Glomerular visceral epithelial cell (primary cell): ENCODE results near the gene MICOS13.

Source experiments
- DNase-seq: peaks from one replicate; pipeline ENCODE4 v3.0.0-alpha.2; 2016; ENCODE audit errors: extremely low spot score

MICOS13 gene

DNA sequence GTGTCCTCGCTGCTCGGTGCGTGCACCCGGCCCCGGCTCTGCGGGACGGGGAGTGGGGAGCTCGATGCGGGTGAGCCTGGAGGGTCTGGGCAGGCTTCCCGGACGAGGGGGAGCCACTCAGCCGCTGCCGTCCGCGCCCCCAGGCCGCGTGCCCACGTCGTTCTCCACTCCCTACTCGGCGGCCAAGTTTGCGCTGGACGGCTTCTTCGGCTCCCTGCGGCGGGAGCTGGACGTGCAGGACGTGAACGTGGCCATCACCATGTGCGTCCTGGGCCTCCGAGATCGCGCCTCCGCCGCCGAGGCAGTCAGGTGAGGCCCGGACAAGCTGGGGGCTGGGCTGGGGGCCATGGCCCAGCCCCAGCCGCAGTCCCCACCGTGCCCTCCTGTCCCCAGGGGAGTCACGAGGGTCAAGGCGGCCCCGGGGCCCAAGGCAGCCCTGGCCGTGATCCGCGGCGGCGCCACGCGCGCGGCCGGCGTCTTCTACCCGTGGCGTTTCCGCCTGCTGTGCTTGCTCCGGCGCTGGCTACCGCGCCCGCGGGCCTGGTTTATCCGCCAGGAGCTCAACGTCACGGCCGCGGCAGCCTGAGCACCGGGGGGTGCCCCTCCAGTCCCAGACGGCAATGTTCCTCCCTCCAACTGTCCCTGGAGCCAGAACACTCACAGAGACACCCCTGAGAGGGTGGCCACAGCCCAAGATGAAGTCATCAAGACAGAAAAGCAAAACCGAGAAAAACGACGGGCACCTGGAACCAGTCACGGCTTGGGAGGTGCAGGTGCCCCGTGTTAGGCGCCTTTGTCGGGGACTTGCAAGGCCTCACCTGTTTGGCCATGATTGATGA is 7.3 kb upstream of the MICOS13 start:
- DNase-seq: no peak

DNA sequence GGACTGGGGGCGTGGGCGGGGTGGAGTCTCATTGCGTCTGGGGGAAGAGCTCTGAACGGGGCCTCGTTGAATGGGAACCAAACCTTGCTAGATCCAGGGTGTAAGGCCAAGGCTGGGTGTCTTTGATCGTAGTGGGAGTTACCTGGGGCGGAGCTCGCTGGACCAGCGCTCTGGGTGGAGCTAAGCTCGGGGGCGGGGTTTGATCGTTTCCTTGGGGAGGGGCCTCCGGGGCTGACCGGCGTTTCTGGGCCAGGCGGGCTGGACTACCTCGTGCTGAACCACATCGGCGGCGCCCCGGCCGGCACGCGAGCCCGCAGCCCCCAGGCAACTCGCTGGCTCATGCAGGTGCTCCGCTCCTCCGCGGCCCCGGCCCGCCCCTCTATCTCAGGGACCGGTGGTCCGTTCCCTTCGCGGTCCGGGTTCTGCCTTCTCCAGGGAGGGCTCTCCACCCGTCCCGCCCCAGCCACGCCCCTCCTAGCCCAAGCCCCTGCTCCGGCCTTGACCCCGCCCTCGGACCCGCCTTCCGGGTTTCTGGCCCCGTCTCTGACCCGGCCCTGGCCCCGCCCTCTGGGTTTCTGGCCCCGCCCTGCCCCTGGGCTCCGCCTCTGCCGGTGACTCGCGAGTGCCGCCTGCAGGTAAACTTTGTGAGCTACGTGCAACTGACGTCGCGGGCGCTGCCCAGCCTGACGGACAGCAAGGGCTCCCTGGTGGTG is 6.5 kb upstream of the MICOS13 start:
- peak; percentile 97 for DNase-seq

DNA sequence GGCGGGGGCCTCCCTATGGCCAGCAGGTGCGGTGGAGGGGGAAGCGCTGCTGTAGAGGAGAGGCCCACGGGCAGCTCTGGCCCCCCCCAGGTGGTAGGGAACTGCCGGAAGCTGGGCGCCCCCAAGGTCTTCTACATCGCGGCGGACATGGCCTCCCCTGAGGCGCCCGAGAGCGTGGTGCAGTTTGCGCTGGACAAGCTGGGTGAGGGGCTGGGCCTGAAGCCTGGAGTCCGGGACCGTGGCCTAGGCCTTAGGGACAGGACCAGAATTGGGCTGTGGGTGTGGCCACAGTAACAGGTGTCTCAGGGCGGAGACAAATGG is 6.0 kb upstream of the MICOS13 start:
- DNase-seq: no peak

DNA sequence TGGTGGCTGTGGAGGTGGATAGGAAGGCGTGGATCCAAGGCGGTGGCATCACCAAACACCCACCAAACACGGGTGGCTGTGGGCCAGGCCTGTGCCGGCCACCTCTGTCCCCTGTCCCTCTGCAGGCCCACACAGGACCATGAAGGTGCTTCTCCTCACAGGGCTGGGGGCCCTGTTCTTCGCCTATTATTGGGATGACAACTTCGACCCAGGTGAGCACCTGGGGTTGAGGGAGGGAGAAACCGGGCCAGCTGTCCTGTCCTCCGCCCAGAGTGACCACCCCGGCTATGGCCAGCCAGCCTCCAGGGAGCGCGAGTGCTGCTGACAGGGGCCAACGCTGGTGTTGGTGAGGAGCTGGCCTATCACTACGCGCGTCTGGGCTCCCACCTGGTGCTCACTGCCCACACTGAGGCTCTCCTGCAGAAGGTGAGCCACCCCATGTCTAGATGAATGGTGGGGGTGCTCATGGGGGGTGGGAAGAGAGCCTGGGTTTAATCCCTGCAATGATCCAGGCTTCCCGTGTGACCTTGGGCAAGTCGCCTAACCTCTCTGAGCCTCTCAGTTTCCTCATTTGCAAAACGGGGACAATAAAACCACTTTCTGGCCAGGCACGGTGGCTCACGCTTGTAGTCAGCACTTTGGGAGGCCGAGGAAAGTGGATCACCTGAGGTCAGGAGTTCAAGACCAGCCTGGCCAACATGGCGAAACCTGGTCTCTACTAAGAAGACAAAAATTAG is 4.5 kb upstream of the MICOS13 start:
- DNase-seq: no peak

- no peak for DNase-seq
Observed at GRCh38 chr19:5683177-5683886, 3.0 kb upstream of the MICOS13 start.

DNA sequence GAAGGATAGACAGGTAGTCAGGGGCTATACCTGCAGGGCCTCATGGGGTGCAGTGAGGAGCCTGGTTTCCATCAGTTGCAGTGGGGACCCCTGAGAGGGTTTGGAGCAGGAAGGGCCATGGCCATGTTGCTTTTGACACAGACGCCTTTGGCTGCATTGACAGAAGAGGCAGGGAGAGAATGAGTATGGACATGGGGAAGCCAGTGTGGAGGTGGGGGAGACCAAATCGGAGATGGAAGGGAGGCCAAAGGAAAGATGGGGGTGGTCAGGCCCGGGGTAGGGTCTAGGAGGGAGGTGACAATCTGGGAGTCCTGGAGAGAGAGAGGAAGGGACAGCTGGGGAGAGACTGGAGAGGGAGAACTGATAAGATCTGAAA is 1.8 kb upstream of the MICOS13 start:
- no peak for DNase-seq

DNA sequence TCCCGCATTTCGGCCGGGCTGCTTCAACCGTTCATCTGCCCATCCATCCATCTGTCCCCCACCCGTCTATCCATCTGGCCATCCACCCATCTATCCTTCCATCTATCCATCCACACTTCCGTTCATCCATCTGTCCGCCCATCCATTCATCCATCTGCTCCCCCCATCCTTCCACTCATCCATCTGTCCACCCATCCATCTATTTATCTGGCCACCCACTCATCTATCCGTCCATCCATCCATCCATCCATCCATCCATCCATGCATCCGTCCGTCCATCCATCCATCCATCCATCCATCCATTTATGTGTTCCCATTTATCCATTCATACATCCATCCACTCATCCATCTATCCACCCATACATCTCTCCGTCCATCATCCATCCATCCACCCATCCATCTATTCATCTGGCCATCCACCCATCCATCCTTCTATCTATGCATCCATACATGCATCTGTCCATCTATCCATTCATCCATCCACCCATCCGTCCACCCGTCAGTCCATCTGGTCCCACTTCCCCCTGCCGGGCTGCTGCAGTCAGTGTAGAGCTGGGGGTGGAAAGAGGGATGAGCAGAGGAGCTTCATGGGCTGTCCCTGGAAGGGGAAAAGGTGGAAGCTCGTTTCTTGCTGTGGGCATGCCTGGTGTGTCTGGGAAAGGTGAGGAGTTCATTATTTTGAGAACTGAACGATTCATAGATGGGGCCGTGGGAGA is 1.2 kb upstream of the MICOS13 start:
- DNase-seq: no peak

- DNase-seq: no peak
Observed at GRCh38 chr19:5680084-5680436, 256 bp downstream of the MICOS13 start.

GRCh38 chr19:5679289-5680083 is 830 bp downstream of the MICOS13 start:
- DNase-seq: no peak

DNA sequence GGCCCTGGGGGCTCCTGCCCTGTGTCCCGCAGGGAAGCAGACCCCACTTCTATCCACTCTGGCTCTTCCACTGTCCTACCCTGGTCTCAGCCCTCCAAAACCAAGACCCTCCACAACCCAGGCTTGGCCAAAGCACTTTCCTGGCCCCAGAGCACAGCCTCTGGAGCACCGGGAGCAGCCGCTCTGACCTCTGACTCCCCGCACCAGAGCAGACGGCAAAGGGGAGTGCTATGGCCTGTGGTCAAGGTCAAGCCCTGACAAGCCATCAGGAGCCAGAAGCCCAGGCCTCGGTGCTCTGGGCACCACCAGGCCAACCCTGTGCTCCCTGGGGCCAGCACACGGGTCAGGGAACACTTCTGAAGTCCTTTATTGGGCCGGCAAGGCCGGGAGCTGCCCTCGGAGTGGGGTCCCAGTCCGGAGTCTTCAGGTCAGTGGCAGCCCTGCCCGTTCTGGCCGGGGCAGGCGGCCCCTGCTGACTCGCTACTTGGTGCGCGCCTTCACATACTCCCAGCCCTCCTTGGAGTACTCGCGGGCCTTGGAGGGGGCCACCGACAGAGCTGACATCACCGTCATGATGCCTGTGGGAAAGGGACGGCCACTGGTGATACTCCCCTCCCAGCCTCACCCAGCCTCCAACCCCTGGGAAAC is 2.1 kb downstream of the MICOS13 start:
- DNase-seq: no peak

GRCh38 chr19:5677580-5677979 is 2.7 kb downstream of the MICOS13 start:
- no peak for DNase-seq

GRCh38 chr19:5677136-5677535 is 3.2 kb downstream of the MICOS13 start:
- no peak for DNase-seq

DNA sequence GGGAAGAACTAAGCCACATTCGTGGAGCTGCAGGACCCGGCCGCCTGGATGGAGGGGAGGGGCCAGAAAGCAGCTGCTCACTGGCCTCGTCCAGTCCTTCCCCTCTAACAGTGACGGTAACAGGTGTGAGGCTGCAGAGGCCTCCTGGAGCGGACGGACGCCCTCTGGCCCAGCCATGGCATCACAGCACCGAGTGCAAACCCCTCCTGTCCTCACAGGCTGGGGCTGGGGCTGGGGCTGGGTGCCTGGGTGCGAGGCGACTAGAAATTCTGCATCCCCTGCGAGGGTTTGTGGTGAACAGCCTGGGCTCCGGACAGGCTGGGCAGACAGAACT is 3.6 kb downstream of the MICOS13 start:
- no peak for DNase-seq

- no peak for DNase-seq
Observed at GRCh38 chr19:5676105-5676771, 4.1 kb downstream of the MICOS13 start.

GRCh38 chr19:5674714-5675113 is 5.6 kb downstream of the MICOS13 start:
- DNase-seq: no peak

DNA sequence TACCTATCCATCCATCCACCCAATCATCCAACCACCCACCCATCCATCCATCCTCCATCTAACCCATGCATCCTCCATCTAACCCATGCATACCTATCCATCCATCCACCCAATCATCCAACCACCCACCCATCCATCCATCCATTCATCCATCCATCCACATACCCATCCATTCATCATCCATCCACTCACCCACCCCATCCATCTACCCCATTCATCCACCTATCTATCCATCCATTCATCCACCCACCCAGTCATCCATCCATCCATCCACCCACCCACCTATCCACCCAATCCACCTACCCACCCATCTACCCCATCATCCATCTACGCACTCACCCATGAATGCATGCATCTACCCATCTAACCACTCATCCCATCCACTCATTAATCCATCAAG is 6.6 kb downstream of the MICOS13 start:
- no peak for DNase-seq

DNA sequence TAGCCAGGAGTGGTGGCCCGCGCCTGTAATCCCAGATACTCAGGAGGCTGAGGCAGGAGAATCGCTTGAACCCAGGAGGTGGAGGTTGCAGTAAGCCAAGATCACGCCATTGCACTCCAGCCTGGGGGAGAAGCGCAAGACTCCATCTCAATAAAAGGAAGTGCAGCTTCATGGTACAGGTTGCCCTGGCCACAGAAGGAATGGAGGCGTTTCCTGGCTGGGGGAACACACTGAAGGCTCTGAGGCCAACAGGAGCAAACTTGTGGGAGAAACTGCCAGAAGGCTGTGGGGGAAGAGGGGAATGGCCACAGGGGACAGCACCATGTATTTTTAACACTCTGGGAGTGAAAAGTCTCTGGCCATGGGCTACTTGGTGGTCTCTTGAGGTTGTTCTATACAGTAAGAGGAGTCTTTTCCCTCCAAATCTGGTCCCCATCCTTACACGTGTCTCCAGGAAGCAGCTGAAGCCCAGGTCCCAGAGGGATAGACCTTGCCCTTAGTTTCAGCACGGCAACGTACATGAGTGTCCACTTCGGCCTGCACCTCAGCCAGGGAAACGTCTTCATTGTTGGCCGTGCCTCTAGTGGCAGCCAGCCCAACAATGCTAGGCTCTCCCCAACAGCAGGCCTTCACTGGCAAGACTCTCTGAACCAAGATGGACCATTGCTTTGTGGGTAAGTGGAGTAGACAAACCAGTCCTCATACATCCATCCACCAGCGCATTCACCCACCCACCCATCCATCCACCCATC is 7.4 kb downstream of the MICOS13 start:
- no peak for DNase-seq

DNA sequence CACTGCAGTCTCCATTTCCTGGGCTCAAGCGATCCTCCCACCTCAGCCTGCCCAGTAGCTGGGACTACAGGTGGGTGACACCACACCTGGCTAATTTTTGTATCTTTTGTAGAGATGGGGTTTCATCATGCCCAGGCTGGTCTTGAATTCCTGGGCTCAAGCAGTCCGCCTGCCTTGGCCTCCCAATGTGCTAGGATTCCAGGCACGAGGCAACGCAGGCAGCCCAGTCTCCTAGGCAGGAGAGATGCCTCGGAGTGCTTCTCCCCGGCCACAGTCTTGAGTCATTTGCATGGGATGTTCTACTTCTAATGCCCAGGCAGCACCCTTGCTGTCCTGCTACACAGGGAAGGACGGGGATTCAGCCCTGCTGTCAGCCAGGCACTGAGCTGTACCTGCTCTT is 8.7 kb downstream of the MICOS13 start:
- no peak for DNase-seq

- no peak for DNase-seq
Observed at GRCh38 chr19:5669212-5669611, 11.1 kb downstream of the MICOS13 start.
